OCI-LY3 (cell line): ENCODE measurements around the gene SPAG7.

Source experiments
- CTCF ChIP-seq: fragments of 200-600, 300-600 bp; sonication (generic); IDR thresholded peaks from 2 replicates; pipeline ENCODE4 v1.5.1; 2014; ENCODE audit warnings: antibody characterized with exemption, low read length, low read depth
- EZH2phosphoT487 ChIP-seq: fragments of 200-600 bp; shearing (Covaris generic); IDR thresholded peaks from 2 replicates; pipeline ENCODE4 v1.6.1; 2018; ENCODE audit warnings: antibody characterized with exemption, mixed run types, low read depth

GRCh38 chr17:4931963-4932362 is 35.7 kb downstream of the SPAG7 start, which contains the start of gene GP1BA:
- TF ChIP-seq CTCF: no peak
- TF ChIP-seq EZH2phosphoT487: no peak
